ENCODE data around the gene SMC1A. TPM values are rescaled to one million over a fixed set of nuclear protein-coding genes. Genes with fewer than 3 reads are reported as not detected.
"Not testable (repeated sequence)": the region's sequence is repeated elsewhere in the genome, so short reads cannot be mapped to it uniquely, and the experiment has no call there.

SMC1A gene
- total RNA-seq: 14.6 and 15.0 TPM in 2 replicates

- peak; percentile 96 to 97 for DNase-seq (ENCODE audit: low read depth in 2 of 2)
These were observed at the start of gene SMC1A for GRCh38 chrX:53422086-53422860. SMC1A (minus strand) TSS chrX:53422654; CDS start chrX:53422600, 54 bp downstream.

GRCh38 chrX:53471346-53471745, 48.9 kb upstream of the SMC1A start:
- no peak for DNase-seq (ENCODE audit: low read depth in 2 of 2)

- not testable (repeated sequence) for DNase-seq (ENCODE audit: low read depth in 2 of 2)
These were observed 46.2 kb upstream of the SMC1A start for GRCh38 chrX:53468659-53469058.

- DNase-seq (ENCODE audit: low read depth in 2 of 2): no peak
These were observed 35.6 kb upstream of the SMC1A start for GRCh38 chrX:53458082-53458481.

GRCh38 chrX:53456254-53456653, 33.8 kb upstream of the SMC1A start:
- no peak for DNase-seq (ENCODE audit: low read depth in 2 of 2)

GRCh38 chrX:53452812-53453211, 30.4 kb upstream of the SMC1A start:
- DNase-seq (ENCODE audit: low read depth in 2 of 2): no peak

- DNase-seq (ENCODE audit: low read depth in 2 of 2): no peak
These were observed 27.2 kb upstream of the SMC1A start for GRCh38 chrX:53449632-53450031.

GRCh38 chrX:53447441-53447840, 25.0 kb upstream of the SMC1A start:
- no peak for DNase-seq (ENCODE audit: low read depth in 2 of 2)

- peak; percentile 28 to 42 for DNase-seq (ENCODE audit: low read depth in 2 of 2)
These were observed 23.5 kb upstream of the SMC1A start for GRCh38 chrX:53445977-53446376.

- no peak for DNase-seq (ENCODE audit: low read depth in 2 of 2)
These were observed 19.8 kb upstream of the SMC1A start for GRCh38 chrX:53442322-53442631.

GRCh38 chrX:53441531-53442321, 19.3 kb upstream of the SMC1A start:
- DNase-seq (ENCODE audit: low read depth in 2 of 2): peak in 1 of 2 donors; percentile 39

- peak in 1 of 2 donors; percentile 51 for DNase-seq (ENCODE audit: low read depth in 2 of 2)
These were observed 18.4 kb upstream of the SMC1A start for GRCh38 chrX:53440621-53441517.

- DNase-seq (ENCODE audit: low read depth in 2 of 2): no peak
These were observed 17.6 kb upstream of the SMC1A start for GRCh38 chrX:53440101-53440500.

- DNase-seq (ENCODE audit: low read depth in 2 of 2): no peak
These were observed 16.4 kb upstream of the SMC1A start for GRCh38 chrX:53438832-53439230.

GRCh38 chrX:53438174-53438831, 15.8 kb upstream of the SMC1A start:
- no peak for DNase-seq (ENCODE audit: low read depth in 2 of 2)

- DNase-seq (ENCODE audit: low read depth in 2 of 2): no peak
These were observed 14.8 kb upstream of the SMC1A start for GRCh38 chrX:53437206-53437605.

- peak; percentile 63 to 67 for DNase-seq (ENCODE audit: low read depth in 2 of 2)
These were observed 13.5 kb upstream of the SMC1A start for GRCh38 chrX:53435997-53436396.

- DNase-seq (ENCODE audit: low read depth in 2 of 2): peak; percentile 32 to 82
These were observed 11.5 kb upstream of the SMC1A start, which contains the start of gene HSD17B10 for GRCh38 chrX:53433651-53434639. HSD17B10 (minus strand) TSS chrX:53434370; CDS start chrX:53434345, 25 bp downstream.

GRCh38 chrX:53430231-53430630, 7.8 kb upstream of the SMC1A start:
- no peak for DNase-seq (ENCODE audit: low read depth in 2 of 2)

GRCh38 chrX:53429755-53430154, 7.3 kb upstream of the SMC1A start:
- DNase-seq (ENCODE audit: low read depth in 2 of 2): no peak

Measured in dermis microvascular lymphatic vessel endothelial cell (primary cell).